Pancreas (tissue), 10 donors: Measurements from ENCODE around the gene GPR156. TPM values are rescaled to one million over a fixed set of nuclear protein-coding genes. Genes with fewer than 3 reads are reported as not detected.

Source experiments
- ATAC-seq, 4 donors: fragments of 200-7000 bp; cut with Tn5 transposase; one replicate each; pipeline versions ENCODE4 v1.8.0 to v1.9.1; 2020; ENCODE audit warnings: mild to moderate bottlenecking in 4 of 4, moderate library complexity in 4 of 4
- DNase-seq, 6 donors: peaks; one replicate each; pipeline ENCODE4 v3.0.0-alpha.2; 2020
- FAIRE-seq: peaks from 2 replicates; lab custom pipeline; 2012; peaks lifted over from hg19 to GRCh38; lab: Jason Lieb, UNC
- H3K27ac ChIP-seq, 4 donors: fragments of 200-600 bp; sonication (generic); 1 replicate in 3 of 4; 2 replicates in 1 of 4; pipeline versions ENCODE4 v1.5.0 to v1.8.0; 2020
- H3K27me3 ChIP-seq, 4 donors: fragments of 200-600 bp; one replicate each; pipeline ENCODE4 v1.8.0; 2021
- H3K36me3 ChIP-seq, 3 donors: fragments of 200-600 bp; sonication (generic) in 1 of 3; one replicate each; pipeline versions ENCODE4 v1.5.0 to v1.8.0; 2020 to 2021
- H3K4me1 ChIP-seq, 3 donors: fragments of 200-600 bp; one replicate each; pipeline ENCODE4 v1.8.0; 2021
- H3K4me3 ChIP-seq, 4 donors: fragments of 200-600 bp; sonication (generic) in 2 of 4; one replicate each; pipeline versions ENCODE4 v1.5.0 to v1.8.0; 2020 to 2021
- H3K9me3 ChIP-seq, 4 donors: fragments of 200-600 bp; one replicate each; pipeline ENCODE4 v1.8.0; 2021
- WGBS, 2 donors: extraction: QIAGEN DNeasy Blood & Tissue Kit; methylation state at CpG; one replicate each; pipeline ENCODE4 v1.1.7; 2013; 5-methylcytosine and 5-hydroxymethylcytosine counted together
- intact Hi-C, 3 donors: fragments of 100-400 bp; cut with DNase I; formaldehyde crosslinking; loops; one replicate each; pipeline versions ENCODE4 v1.11.1 to v1.14.2; 2022
- polyA plus RNA-seq, 2 donors: library from polyadenylated mRNA; stranded (reverse); fragments of 200-250 nt; gene quantifications; one replicate each; pipeline ENCODE4 v1.2.3, GENCODE V29; 2013
- total RNA-seq, 6 donors: library from RNA; stranded (reverse); fragmentation: NEBNext Ultra II Directional in 4 of 6; extraction: Animal tissue kit (Norgen Biotek cat#: 25700) in 4 of 6; gene quantifications; one replicate each; pipeline versions ENCODE4 v1.2.1 to v1.2.4, GENCODE V29; 2021 to 2023
- TF ChIP-seq, protein P1 (sequence below), 4 donors: fragments of 200-600 bp; sonication (generic) in 3 of 4; IDR thresholded peaks; one replicate each; pipeline versions ENCODE4 v1.5.0 to v1.8.0; 2021; ENCODE audit warnings: antibody characterized with exemption in 4 of 4
- donor health status: healthy with polysubstance abuse.
- donor health status: DM: no; HTN: no; CAD: no; lungs with moderate emphysema.
- donor health status: DM: no; HTN: no; CAD: no.
- donor health status: control.
- donor health status: control.
- donor health status: Bipolar disorder and iron deficiency.
- donor health status: DM: yes; HTN: yes; CAD: no.
- donor health status: DM: no; HTN: no; CAD: no.
- donor health status: DM: no; HTN: no; CAD: no.
- donor health status: DM: yes; HTN: yes; CAD: no.

GPR156 gene
- total and polyA plus RNA-seq, 8 donors: 0.05 to 0.16 (median 0.08) TPM; not detected in 4

GRCh38 chr3:120311863-120312794 lies 27.1 kb upstream of the GPR156 start:
- H3K4me1 ChIP-seq: no peaks in the 10 kb centered on the region
- FAIRE-seq: no peak
- H3K27ac ChIP-seq: no peak overlapping the region
- intact Hi-C loops: no loop called here
- H3K36me3 ChIP-seq: no peaks in the 10 kb centered on the region
- no peak overlapping the region for H3K4me3 ChIP-seq
- no peaks in the 10 kb centered on the region for H3K9me3 ChIP-seq
- TF ChIP-seq, protein P1, sequence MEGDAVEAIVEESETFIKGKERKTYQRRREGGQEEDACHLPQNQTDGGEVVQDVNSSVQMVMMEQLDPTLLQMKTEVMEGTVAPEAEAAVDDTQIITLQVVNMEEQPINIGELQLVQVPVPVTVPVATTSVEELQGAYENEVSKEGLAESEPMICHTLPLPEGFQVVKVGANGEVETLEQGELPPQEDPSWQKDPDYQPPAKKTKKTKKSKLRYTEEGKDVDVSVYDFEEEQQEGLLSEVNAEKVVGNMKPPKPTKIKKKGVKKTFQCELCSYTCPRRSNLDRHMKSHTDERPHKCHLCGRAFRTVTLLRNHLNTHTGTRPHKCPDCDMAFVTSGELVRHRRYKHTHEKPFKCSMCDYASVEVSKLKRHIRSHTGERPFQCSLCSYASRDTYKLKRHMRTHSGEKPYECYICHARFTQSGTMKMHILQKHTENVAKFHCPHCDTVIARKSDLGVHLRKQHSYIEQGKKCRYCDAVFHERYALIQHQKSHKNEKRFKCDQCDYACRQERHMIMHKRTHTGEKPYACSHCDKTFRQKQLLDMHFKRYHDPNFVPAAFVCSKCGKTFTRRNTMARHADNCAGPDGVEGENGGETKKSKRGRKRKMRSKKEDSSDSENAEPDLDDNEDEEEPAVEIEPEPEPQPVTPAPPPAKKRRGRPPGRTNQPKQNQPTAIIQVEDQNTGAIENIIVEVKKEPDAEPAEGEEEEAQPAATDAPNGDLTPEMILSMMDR (IDR thresholded peaks at IDR 0.05): no peak
- WGBS, 2 donors: 93 to 95% methylated on average over 24 of the region's 24 CpGs
- no peak for ATAC-seq
- DNase-seq: peak in 1 of 6 donors; percentile 28
- H3K27me3 ChIP-seq: no peaks in the 10 kb centered on the region

GRCh38 chr3:120306519-120307455 lies 21.8 kb upstream of the GPR156 start:
- TF ChIP-seq, protein P1 (IDR thresholded peaks at IDR 0.05): no peak
- Histone ChIP-seq H3K4me1 (no peaks in the 10 kb centered on the region), H3K9me3 (no peaks in the 10 kb centered on the region), H3K4me3 (no peak overlapping the region), H3K27me3 (no peaks in the 10 kb centered on the region), H3K36me3 (no peaks in the 10 kb centered on the region), H3K27ac (no peak overlapping the region)
- DNase-seq (peak in 1 of 6 donors; percentile 75), ATAC-seq (no peak), FAIRE-seq (no peak)
- 64 to 74% methylated on average over 52 to 72 of the region's 72 CpGs for WGBS, 2 donors
- intact Hi-C loops: no loop called here

DNA sequence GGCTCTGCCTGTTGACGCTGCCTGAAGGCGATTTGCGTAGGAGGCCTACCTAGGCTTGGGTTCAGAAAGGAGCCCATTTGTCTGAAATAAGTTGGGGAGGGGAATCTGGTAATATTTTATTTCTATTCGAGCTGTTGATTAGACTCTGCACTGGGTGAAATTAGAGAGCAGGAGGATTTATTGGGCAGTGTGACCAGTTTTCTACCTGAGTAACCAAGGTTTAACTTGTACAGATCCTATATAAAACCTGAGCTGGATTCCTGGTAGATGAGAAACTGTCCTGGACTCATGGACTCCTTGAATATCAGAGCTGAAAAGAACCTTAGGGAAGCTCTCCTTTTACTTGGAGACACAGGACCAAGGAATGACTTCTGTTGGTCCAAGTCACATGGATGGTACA lies 19.6 kb upstream of the GPR156 start:
- no peak for ATAC-seq
- WGBS, 2 donors: 93 to 95% methylated on average over 4 of the region's 4 CpGs
- TF ChIP-seq, protein P1 (IDR thresholded peaks at IDR 0.05): no peak

GRCh38 chr3:120302361-120302760 lies 17.3 kb upstream of the GPR156 start:
- no peak overlapping the region for H3K4me3 ChIP-seq
- no peak overlapping the region for H3K27ac ChIP-seq
- H3K9me3 ChIP-seq: no peaks in the 10 kb centered on the region
- FAIRE-seq (no peak), DNase-seq (no peak), ATAC-seq (peak in 1 of 4 donors; percentile 37)
- H3K36me3 ChIP-seq: no peaks in the 10 kb centered on the region
- peaks cover 0 to 6% (median 0%) of the 10 kb centered on the region in 3 donors for H3K4me1 ChIP-seq
- intact Hi-C loops: no loop called here
- TF ChIP-seq, protein P1 (IDR thresholded peaks at IDR 0.05): no peak
- whole genome bisulfite sequencing, 2 donors: 94 to 95% methylated on average over 5 of the region's 5 CpGs
- no peaks in the 10 kb centered on the region for H3K27me3 ChIP-seq

More for the DNA sequence above, 19.6 kb upstream of the GPR156 start:
- Histone ChIP-seq H3K4me3 (no peak overlapping the region), H3K9me3 (no peaks in the 10 kb centered on the region), H3K27ac (no peak overlapping the region), H3K4me1 (peaks cover 0 to 6% (median 0%) of the 10 kb centered on the region in 3 donors), H3K27me3 (no peaks in the 10 kb centered on the region), H3K36me3 (no peaks in the 10 kb centered on the region)
- intact Hi-C loops: no loop called here
- FAIRE-seq (no peak), DNase-seq (no peak)
